ENCODE data around the gene TNNT2. TPM values are rescaled to one million over a fixed set of nuclear protein-coding genes. Genes with fewer than 3 reads are reported as not detected.

TNNT2 gene
- total RNA-seq (not detected), polyA plus RNA-seq (not detected), total RNA-seq (0 reads per million in 6 experiments)

DNA sequence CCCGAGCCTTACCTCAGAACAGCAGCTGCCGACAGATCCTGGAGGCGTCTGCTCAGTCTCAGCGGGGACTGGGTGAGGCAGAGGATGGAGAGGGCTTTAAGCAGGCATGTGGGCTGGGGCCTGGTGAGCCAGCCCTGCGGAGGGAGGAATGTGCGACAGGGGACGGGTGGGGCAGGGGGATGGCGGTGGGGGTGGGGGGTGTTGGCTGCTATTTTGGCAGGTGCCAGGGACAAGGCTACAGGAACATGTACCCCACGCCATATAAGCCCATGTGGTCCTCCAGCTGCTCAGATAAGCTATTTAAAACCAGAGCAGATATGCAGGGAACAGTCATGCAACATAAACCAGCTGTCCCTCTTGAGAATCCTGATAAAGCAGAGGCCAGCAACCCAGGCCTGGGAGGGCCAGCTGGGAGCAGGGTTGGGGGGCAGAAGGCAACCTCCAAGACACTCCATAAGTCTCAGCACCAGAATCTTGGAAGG is at the start of gene TNNT2:
Gene TNNT2 (minus strand): TSS at position 70 of the 482 bp plus-strand sequence. CDS start 4,426 bp downstream, outside the sequence.
- no peak within 1 kb of the TSS for H3K4me3 Mint-ChIP-seq
- POLR2A ChIA-PET, result no interaction called here
- ATAC-seq (no peak), DNase-seq (no peak)
- peaks cover 2 to 19% (median 13%) of the 10 kb centered on the region in 5 donors for H3K27me3 Mint-ChIP-seq
- H3K27ac Mint-ChIP-seq, result no peak within 1 kb of the TSS
- no peaks in the 10 kb centered on the region for H3K9me3 Mint-ChIP-seq
- H3K36me3 Mint-ChIP-seq, result no peaks in the 10 kb centered on the region
- H3K4me1 Mint-ChIP-seq, result no peaks in the 10 kb centered on the region

GRCh38 chr1:201426479-201427310 is 49.2 kb upstream of the TNNT2 start:
- POLR2A ChIA-PET, result no interaction called here
- Mint-ChIP-seq H3K27me3 (peaks cover 0 to 19% (median 14%) of the 10 kb centered on the region in 5 donors), H3K9me3 (no peaks in the 10 kb centered on the region), H3K4me1 (peaks cover 0 to 12% (median 4%) of the 10 kb centered on the region in 4 donors), H3K36me3 (no peaks in the 10 kb centered on the region), H3K4me3 (no peak overlapping the region), H3K27ac (no peak overlapping the region)
- DNase-seq (peak in 2 of 10 donors; percentile 7 to 28), ATAC-seq (peak in 1 of 2 donors; percentile 53)

DNA sequence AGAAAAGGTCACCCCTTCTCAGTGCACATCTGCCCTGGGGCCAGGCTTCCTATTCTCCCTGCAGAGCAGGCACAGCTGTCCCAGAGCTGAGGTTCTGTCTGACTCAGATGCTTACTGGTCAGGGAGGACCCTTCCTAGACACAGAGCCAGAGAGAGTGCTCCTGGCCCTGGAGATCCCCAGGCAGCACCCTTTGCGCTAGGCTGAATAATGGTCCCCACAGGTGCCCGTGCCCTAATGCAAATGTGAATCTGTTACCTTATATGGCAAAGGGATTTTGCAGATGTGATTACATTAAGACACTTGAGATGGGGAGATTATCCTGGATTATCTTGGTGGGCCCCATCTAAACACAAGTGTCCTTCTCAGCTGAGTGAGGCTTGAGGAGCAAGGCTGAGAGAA is 46.7 kb upstream of the TNNT2 start:
- DNase-seq (peak in 1 of 10 donors; percentile 46), ATAC-seq (no peak)
- H3K9me3 Mint-ChIP-seq, result no peaks in the 10 kb centered on the region
- peaks cover 0 to 12% (median 5%) of the 10 kb centered on the region in 4 donors for H3K4me1 Mint-ChIP-seq
- no peak overlapping the region for H3K4me3 Mint-ChIP-seq
- H3K27ac Mint-ChIP-seq, result no peak overlapping the region
- H3K36me3 Mint-ChIP-seq, result no peaks in the 10 kb centered on the region
- H3K27me3 Mint-ChIP-seq, result peaks cover 0 to 6% (median 3%) of the 10 kb centered on the region in 5 donors
- POLR2A ChIA-PET, result no interaction called here

DNA sequence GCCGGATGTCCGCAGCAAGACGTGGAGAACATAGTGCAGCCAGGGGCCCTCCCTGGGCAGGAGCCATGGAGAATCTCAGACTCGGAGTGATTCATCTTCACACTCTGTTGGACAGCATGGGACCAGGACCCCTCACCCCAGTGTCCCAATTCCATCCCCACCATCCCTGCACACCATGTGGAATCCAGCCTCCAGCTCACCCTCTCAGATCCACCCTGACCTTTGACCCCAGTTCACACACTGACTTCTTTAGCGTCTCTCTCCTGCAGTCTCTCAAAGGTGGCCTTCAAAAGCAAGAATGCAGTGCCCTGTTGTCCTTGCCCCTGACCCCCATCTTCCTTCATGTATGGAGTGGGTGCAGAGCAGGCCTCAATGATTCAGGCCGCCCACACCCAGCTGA is 46.2 kb upstream of the TNNT2 start:
- POLR2A ChIA-PET, result no interaction called here
- no peaks in the 10 kb centered on the region for H3K9me3 Mint-ChIP-seq
- H3K4me1 Mint-ChIP-seq, result peaks cover 0 to 12% (median 5%) of the 10 kb centered on the region in 4 donors
- DNase-seq (peak in 1 of 10 donors; percentile 16), ATAC-seq (no peak)
- no peaks in the 10 kb centered on the region for H3K36me3 Mint-ChIP-seq
- peaks cover 0 to 9% (median 2%) of the 10 kb centered on the region in 5 donors for H3K27me3 Mint-ChIP-seq
- no peak overlapping the region for H3K4me3 Mint-ChIP-seq
- H3K27ac Mint-ChIP-seq, result no peak overlapping the region

DNA sequence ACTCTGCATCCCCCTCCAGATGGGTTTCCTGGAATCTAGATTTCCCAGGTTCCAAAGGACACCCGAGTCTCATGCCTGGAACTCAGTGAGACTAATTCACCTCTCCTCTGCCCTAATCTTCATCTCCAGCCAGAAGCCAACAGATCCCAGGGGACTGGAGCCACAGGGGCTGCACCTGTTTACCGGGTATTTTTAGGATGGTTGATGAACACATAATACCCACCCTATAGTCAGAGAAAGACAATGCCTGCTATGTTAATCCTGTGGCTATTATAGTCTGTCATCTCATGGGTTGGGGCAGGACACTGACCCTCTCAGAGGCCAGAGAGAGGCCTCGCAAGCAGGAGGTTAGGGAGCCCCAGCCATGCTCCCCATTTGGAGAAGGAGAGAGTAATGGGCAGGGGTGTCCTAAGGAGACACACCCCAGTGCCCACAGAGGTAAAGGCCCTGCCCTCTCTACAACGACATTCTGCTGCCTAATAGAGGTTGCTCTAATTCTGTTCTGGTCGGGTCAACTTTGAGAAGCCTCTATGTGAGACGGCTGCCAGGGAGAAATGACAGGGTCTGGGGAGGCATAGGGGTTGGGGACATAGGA is 45.1 kb upstream of the TNNT2 start:
- Mint-ChIP-seq H3K36me3 (no peaks in the 10 kb centered on the region), H3K4me3 (no peak overlapping the region), H3K27ac (no peak overlapping the region), H3K27me3 (peaks cover 0 to 9% (median 5%) of the 10 kb centered on the region in 5 donors), H3K4me1 (peaks cover 0 to 12% (median 5%) of the 10 kb centered on the region in 4 donors), H3K9me3 (no peaks in the 10 kb centered on the region)
- DNase-seq (peak in 1 of 10 donors; percentile 4), ATAC-seq (no peak)
- POLR2A ChIA-PET, result no interaction called here

DNA sequence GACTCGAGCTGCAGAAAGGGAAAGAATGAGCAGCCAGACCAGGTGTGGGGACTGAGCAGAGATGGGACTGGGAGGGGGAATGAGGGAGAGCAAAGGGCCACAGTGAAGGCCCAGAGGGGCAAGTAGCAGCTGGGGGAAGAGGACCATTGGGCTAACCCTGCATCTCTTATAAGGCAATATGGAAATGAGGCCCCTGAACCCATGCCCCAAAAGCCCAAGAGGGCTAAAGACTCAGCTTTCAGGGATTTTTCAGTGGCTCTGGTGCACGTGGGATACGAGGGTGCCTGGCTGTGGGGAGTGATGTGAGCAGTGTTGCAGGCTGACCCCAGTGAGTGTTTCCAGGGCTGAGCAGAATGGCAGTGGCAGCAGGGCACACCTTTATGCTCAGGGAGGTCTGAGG is 44.5 kb upstream of the TNNT2 start:
- Mint-ChIP-seq H3K4me3 (no peak overlapping the region), H3K27ac (no peak overlapping the region), H3K36me3 (no peaks in the 10 kb centered on the region), H3K9me3 (no peaks in the 10 kb centered on the region), H3K27me3 (peaks cover 2 to 9% (median 5%) of the 10 kb centered on the region in 5 donors), H3K4me1 (peaks cover 0 to 11% (median 5%) of the 10 kb centered on the region in 4 donors)
- DNase-seq (peak in 1 of 10 donors; percentile 24), ATAC-seq (no peak)
- POLR2A ChIA-PET, result no interaction called here

GRCh38 chr1:201421041-201421440 is 43.6 kb upstream of the TNNT2 start:
- H3K36me3 Mint-ChIP-seq, result no peaks in the 10 kb centered on the region
- POLR2A ChIA-PET, result no interaction called here
- H3K27ac Mint-ChIP-seq, result no peak overlapping the region
- DNase-seq (peak in 1 of 10 donors; percentile 13), ATAC-seq (no peak)
- H3K27me3 Mint-ChIP-seq, result peaks cover 2 to 13% (median 5%) of the 10 kb centered on the region in 5 donors
- peaks cover 0 to 3% (median 2%) of the 10 kb centered on the region in 4 donors for H3K4me1 Mint-ChIP-seq
- H3K9me3 Mint-ChIP-seq, result no peaks in the 10 kb centered on the region
- H3K4me3 Mint-ChIP-seq, result no peak overlapping the region

GRCh38 chr1:201420608-201421002 is 43.1 kb upstream of the TNNT2 start:
- no peaks in the 10 kb centered on the region for H3K36me3 Mint-ChIP-seq
- no peak for ATAC-seq
- H3K27me3 Mint-ChIP-seq, result peaks cover 2 to 13% (median 5%) of the 10 kb centered on the region in 5 donors
- H3K27ac Mint-ChIP-seq, result no peak overlapping the region
- peaks cover 0 to 1% (median 0%) of the 10 kb centered on the region in 4 donors for H3K4me1 Mint-ChIP-seq
- POLR2A ChIA-PET, result no interaction called here
- DNase-seq, result peak in 1 of 10 donors; percentile 60
- no peaks in the 10 kb centered on the region for H3K9me3 Mint-ChIP-seq
- no peak overlapping the region for H3K4me3 Mint-ChIP-seq

DNA sequence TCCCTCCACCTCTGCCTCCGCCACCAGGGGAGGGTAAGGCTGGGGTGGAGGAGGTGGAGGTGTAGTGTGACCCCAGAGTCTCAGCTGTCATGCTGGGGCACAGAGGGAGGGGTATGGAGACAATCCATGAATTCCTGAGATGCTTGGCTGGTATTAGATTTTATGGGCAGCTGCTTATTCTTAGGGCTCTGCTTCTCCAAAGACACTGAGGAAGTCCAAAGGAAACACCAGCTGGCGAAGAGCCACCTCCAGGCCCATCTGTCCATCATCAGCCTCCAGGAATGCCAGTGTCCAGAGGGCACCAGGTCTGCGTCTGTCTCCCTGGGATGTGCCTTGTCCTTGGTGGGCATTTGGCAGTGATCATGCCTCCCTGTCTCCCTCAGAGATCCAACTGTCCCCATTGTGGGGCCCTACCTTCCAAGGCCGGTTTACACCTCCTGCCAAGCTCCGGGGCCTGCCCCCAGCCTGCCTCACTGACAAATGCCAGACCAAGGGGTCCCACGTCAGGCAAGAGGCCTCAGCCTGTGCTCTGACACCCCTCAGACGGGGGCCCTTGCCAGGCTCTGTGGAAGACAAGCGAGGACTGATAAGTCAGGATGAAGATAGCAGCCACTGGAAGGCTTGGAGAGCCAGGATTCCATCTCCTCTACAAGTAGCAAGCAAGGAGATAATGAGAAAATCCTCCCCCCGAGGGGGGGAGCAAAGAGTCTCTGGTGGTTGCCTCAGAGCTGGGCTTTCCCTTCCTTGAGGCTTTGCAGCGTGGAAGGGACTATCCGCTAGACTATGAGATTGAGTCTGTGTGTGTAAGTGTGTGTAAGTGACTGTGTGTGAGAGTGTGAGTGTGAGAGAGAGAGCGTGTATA is 42.5 kb upstream of the TNNT2 start:
- H3K27me3 Mint-ChIP-seq, result peaks cover 2 to 15% (median 5%) of the 10 kb centered on the region in 5 donors
- ATAC-seq, result no peak

GRCh38 chr1:201419256-201419655 is 41.8 kb upstream of the TNNT2 start:
- Mint-ChIP-seq H3K27me3 (peaks cover 2 to 18% (median 5%) of the 10 kb centered on the region in 5 donors), H3K4me3 (no peak overlapping the region), H3K36me3 (no peaks in the 10 kb centered on the region), H3K4me1 (peaks cover 0 to 1% (median 0%) of the 10 kb centered on the region in 4 donors), H3K9me3 (no peaks in the 10 kb centered on the region), H3K27ac (no peak overlapping the region)
- DNase-seq (peak in 1 of 10 donors; percentile 28), ATAC-seq (no peak)
- POLR2A ChIA-PET, result no interaction called here

More for the DNA sequence above, 42.5 kb upstream of the TNNT2 start:
- no peaks in the 10 kb centered on the region for H3K9me3 Mint-ChIP-seq
- no peaks in the 10 kb centered on the region for H3K36me3 Mint-ChIP-seq
- peaks cover 0 to 1% (median 0%) of the 10 kb centered on the region in 4 donors for H3K4me1 Mint-ChIP-seq
- H3K4me3 Mint-ChIP-seq, result no peak overlapping the region
- H3K27ac Mint-ChIP-seq, result no peak overlapping the region
- peak in 1 of 10 donors; percentile 50 for DNase-seq
- POLR2A ChIA-PET, result no interaction called here

DNA sequence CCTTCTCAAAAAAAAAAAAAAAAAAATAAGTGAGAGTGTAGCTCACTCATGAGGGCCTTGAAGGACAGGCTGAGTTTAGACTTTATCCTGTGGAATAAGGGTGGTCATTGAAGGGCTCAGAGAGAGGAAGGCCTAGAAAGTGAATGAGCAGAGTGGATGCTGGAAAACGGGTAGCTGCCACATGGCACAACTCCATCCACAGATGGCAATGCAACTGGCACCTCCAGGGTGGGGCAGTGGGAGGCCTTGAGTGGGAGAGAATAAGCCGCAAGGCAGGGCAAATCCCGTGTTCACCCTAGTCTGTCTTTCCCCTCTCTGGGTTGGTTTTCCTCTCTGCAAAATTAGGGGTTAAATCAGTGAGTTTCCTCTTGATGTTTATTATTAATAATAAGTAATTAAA is 41.0 kb upstream of the TNNT2 start:
- peaks cover 2 to 18% (median 5%) of the 10 kb centered on the region in 5 donors for H3K27me3 Mint-ChIP-seq
- no peaks in the 10 kb centered on the region for H3K9me3 Mint-ChIP-seq
- POLR2A ChIA-PET, result no interaction called here
- H3K4me3 Mint-ChIP-seq, result no peak overlapping the region
- no peak overlapping the region for H3K27ac Mint-ChIP-seq
- ATAC-seq (no peak), DNase-seq (no peak)
- H3K4me1 Mint-ChIP-seq, result peaks cover 0 to 1% (median 0%) of the 10 kb centered on the region in 4 donors
- no peaks in the 10 kb centered on the region for H3K36me3 Mint-ChIP-seq

GRCh38 chr1:201414051-201414738 is 36.7 kb upstream of the TNNT2 start:
- ATAC-seq (no peak), DNase-seq (no peak)
- H3K4me3 Mint-ChIP-seq, result no peak overlapping the region
- H3K9me3 Mint-ChIP-seq, result no peaks in the 10 kb centered on the region
- H3K27ac Mint-ChIP-seq, result no peak overlapping the region
- POLR2A ChIA-PET, result no interaction called here
- H3K27me3 Mint-ChIP-seq, result peaks cover 2 to 26% (median 4%) of the 10 kb centered on the region in 5 donors
- no peaks in the 10 kb centered on the region for H3K4me1 Mint-ChIP-seq
- no peaks in the 10 kb centered on the region for H3K36me3 Mint-ChIP-seq
